GM12873 (cell line): ENCODE results near the gene MZT2B.
A peak's percentile ranks its signal among the peaks of the same experiment; 100 is the strongest.

Experiments
- CTCF ChIP-seq: IDR thresholded peaks from 2 replicates; pipeline ENCODE4 v1.5.1; 2012; ENCODE audit warnings: low read depth, mild to moderate bottlenecking, moderate library complexity, low read length, control low read depth; ENCODE audit not compliant: insufficient read depth; ENCODE audit errors: missing control alignments

Gene MZT2B

DNA sequence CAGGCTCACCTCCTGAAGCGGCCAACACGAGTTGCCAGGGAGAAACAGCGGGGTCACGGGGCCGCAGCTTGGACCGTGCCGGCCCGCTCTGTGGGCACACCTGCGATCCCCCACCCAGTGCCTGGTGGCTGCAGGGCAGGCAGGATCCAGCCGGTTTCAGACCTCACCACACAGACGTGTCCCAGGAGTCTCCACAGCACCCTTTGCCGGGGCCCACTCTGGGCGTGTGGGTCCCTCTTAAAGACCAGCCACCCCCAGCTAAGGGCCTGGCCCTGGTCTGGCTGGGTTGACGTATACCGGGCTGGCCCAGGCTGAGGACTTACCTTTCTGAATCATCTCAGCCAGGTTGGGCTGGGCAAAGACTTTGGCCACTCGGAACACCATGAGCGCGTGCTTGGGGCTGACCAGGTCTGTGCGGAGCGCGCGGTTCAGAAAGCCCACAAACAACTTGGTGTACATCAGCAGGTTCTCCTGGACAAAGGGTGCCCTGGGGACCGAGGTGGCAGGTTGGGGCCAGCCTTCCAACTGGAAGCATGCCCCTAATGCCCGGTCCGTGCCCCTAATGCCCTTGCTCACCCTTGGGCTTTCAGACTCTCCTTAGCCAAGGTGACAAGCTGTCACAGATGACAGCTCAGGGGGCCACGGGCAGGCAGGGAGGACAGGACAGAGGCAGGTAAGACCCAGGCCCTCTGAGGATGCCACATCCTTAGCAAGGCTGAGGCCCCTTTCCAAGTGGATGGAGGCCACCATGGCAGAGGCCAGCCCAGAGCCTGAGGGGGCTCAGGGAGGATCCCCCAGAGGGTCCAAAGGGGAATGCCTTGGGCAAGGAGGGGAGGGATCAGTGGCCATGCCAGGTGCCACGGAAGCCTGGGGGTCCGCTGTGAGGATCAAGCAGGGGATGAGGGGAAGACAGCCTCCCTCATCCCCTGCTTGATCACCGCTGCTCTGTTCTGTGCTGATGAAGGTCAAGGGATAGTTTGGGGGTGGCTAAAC lies 27.0 kb upstream of the MZT2B start:
- no peak for TF ChIP-seq CTCF

DNA sequence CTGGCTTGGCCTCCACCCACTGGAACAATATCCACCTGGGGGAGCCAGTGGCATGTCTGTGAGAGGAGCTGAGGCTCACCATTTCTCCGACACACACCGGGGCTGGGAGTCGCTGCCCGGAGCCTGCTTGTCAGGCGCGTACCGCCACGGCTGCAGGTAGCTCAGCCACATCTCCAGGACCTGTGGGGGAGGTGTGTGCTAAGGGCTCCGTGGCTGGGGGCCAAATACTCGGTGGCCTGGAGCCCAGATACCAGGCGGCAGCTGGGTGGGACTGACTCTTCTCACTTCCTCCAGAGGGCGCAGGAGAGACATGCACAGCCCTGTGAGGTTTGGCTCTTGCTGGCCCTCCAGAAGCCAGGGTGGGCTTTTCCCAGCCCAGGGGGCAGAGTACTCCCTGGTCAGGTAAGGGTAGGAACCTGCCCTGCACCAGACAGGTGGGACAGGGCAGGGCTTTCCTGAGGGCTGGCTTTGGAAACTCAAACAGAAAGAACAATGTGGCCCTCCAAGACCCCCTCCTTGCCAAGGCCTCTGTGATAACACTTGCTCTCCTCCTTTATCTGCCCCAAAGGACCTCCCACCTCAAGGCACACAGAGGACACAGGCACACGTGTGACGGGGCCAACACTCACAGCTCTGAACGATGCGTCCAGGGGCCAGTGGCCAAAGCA lies 26.0 kb upstream of the MZT2B start:
- TF ChIP-seq CTCF, result peak; percentile 69

DNA sequence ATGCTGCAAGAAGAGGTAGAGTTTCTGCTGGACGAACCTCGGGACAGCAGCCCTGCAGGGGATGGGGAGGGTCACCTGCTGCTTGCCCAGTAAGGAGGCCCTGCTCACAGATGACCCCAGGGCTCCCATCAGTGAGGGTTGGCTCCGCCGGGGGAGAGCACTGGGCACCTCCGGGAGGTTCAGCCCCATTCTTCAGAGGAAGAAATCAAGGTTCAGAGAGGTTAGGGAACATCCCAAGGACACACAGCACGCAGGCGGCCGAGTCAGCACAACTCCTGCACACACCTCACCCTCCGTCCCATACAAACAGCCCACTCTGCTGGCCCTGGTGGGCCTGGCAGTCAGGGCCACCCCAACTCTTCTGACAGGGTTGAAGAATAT lies 25.4 kb upstream of the MZT2B start:
- no peak for TF ChIP-seq CTCF

DNA sequence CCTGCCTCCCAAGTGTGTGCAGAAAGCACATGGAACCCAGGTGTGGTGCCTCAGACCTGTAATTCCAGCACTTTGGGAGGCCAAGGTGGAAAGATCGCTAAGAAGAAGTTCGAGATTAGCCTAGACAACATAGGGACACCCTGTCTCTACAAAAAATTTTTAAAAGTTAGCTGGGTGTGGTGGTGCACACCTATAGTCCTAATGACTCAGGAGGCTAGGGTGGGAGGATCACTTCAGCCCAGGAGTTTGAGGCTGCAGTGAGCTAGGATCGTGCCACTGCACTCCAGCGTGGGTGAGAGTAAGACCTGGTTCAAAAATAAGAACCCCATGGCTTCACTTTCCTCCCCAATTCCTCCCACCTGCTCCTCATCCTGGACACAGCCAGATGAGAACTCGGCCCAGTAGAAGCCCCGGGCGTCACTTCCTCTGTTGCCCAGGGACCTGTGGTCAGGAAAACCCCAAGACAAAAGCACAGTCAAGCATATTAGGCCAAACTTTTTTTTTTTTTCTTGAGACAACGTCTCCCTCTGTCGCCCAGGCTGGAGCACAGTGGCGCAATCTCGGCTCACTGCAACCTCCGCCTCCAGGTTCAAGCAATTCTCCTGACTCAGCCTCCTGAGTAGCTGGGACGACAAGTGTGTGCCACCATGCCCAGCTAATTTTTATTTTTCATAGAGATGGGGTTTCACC lies 24.1 kb upstream of the MZT2B start:
- peak; percentile 24 for TF ChIP-seq CTCF

- TF ChIP-seq CTCF, result no peak
Observed at GRCh38 chr2:130158631-130159030, 23.4 kb upstream of the MZT2B start.

DNA sequence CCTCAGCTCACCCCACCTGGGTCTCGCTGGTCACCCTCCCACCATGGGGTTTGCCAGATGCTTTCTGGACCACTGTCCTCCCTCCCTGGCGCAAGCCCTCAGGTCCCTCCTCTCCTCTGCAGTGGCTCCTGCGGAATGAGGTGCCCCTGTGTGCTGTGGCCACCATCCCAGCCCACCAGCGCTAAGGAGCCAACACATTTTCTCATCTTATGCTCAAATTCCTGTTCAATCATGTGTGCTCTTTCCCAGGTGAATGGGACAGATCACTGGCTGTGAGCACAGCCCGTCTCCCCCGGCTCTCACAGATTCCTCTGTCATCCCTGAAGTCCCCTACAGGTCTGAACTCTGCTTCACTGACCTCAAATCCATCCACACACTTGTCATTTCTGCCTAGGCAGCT lies 21.9 kb upstream of the MZT2B start:
- TF ChIP-seq CTCF, result no peak

DNA sequence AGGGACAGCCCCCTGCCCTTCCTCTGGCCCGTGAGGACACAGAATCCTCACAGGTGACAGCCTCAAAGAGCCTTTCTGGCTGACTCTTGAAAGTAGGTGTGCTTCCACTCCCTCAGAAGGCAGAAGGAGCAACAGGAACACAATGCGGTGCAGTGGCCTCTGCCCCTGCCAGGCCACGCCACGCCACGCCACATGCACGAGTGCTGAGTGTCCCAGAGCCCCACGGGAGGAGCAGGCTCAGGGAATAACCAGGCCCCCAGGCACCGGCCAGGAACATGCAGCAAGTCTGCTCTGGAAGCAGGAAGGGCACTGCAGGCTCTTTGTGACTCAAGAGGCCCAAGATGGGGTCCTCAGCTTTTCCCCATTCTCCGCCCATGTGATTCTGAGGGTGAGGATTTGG lies 19.1 kb upstream of the MZT2B start:
- TF ChIP-seq CTCF, result no peak
